ENCODE data around the gene UBE2J1.

UBE2J1 gene

DNA sequence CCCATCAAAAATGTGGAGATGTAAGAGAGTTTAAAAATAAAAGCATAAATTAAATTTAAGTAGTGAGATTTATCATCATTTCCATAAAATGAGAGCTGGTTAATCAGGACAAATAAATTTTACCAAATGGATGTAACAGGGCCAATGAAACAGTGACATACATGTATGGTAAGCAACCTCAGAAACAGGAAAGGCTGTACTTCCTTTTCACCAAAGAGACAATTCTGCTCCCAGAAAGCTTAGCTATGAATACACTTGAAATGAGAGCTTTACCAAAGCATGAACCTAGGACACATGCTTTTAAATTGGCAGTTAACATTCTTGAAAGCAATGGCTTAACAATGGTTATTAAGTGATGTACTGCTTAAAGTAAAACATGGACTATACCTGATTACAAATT lies 12.1 kb upstream of the UBE2J1 start:
- no peak for DNase-seq (ENCODE audit: low read depth)

DNA sequence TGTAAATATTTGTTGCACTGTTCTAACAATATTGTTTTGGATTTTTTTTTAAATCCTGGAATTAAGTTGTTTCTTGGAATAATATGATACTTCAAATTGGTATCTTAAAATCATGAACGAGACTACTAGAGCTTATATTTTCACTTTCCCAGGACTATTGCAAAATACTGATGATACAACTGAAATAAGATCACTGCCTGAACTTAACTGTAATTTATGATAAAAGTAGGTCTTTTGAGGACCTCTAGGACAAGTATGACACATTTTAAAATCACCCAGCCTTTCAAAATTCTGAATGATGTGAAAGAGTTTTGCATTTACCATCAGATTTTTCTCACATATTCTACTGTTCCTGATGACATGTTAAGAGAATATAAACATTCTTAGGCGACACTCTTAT lies 8.6 kb upstream of the UBE2J1 start:
- no peak for DNase-seq (ENCODE audit: low read depth)

DNA sequence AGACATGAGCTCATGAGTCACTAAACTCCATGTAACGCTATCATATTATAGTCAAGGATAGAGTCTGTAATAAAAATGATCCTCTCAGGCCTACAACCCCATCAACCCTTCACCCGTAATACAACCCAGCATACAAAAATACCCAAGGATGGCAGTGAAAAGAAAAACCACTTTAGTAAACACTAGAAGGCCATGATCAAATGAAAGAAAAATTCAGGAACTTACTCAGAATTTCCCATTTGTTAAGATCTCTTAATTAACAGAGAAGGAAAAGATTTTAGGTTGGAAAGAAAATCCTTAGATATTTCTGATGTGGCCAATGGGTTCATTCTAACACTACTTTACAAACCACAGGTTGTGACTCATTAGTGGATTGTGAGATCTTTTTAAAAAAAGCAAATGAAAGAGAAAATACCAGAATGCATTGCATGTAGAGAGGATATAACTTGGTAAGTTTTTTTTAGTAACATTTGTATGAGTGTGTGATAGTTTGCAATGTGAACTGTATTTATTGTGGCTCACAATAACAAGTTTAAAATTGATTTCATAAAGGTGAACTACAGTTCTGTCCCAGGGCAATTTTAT lies 8.0 kb upstream of the UBE2J1 start:
- DNase-seq (ENCODE audit: low read depth), result peak; percentile 66

DNA sequence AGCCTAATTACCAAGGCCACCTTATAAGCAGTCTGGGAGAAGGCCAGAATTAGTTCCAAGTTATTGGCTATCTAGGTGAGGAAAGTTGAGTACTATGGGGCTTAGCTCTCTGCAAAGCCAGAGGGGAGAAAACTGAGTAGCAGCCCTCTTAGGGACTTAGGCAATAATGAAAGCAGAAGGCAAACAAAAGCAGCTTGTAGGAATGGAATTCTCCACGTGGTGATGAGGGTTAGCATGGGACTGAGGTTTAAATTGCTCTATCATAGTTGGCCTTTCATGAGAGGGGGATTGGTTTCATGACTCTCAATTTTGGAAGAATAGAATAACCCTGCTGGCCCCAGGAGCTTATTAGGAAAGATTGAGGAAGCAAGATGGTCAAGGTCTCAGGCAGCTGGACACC lies 7.0 kb upstream of the UBE2J1 start:
- no peak for DNase-seq (ENCODE audit: low read depth)

DNA sequence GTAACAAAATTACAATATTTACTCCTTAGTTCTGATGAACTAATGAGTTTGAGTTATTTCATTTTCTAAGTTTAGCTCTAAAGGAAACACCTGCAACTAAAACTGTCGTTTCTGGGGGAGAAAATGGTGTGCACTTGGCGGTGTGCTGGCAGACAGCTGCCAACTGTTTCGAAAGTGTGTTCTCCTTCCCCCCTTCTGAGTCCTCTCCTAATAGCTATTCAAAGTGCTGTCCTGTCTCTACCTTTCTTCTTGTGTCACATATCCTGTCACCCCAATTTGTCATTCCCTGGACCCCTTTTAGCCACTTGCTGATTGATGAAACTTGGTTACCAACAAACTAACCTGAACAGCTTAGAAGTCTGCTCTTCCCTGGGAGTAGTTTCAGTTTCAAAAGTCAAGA lies 4.9 kb upstream of the UBE2J1 start:
- no peak for DNase-seq (ENCODE audit: low read depth)

DNA sequence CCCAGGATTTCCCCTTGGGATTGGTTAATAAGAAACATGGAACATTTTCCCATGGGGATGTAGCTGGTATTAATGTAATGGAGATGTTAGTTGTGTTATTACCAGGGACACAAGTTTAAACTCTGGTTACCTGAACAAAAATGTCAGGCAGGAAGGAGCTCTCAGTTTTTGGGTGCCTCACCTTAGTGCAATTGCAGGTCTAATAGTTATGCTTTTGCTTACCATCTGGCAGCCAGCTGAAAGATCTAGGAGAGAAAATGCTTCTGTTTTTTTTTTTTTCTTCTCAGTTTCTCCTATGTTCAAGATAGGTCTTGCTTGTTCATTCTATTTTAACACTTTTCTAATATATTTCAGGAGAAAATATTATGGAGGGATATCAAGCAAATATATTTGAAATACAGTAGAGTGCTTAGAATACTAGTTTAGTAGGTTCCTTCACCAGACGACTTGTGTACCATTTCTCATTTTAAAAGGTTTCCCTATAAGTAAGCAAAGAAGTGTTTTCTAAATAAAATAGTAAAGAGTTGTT lies 4.2 kb upstream of the UBE2J1 start:
- DNase-seq (ENCODE audit: low read depth), result no peak

DNA sequence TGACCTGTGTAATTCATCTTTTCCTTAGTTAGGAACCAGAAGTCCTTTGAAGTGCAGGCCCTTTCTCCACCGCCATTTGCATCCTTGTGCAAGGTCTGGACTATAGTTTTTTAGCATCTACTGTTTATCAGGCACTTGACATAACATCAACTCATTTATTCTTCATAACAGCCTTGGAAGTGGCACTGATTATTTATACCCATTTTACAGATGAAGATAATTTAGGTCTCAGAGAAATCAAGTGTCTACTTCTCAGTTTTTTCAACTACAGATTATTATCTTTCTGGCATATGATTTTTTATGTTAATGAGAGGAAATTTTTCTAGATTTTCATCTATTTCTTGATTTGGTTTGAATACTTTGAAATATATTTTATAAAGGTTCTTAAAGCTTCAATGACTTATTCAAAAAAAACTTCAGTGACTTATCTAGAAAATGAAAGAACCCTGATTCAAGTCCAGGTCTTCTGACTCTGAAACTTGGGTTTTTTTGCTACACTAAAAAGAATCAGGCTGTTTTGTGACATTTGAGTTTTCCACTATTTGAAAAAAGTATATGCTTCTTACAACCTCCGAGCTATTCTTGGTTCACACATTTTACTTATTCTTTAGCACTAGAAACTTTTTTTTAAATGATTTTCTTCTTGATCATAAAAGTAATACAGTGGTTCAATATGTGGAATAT lies 3.1 kb upstream of the UBE2J1 start:
- DNase-seq (ENCODE audit: low read depth), result no peak

DNA sequence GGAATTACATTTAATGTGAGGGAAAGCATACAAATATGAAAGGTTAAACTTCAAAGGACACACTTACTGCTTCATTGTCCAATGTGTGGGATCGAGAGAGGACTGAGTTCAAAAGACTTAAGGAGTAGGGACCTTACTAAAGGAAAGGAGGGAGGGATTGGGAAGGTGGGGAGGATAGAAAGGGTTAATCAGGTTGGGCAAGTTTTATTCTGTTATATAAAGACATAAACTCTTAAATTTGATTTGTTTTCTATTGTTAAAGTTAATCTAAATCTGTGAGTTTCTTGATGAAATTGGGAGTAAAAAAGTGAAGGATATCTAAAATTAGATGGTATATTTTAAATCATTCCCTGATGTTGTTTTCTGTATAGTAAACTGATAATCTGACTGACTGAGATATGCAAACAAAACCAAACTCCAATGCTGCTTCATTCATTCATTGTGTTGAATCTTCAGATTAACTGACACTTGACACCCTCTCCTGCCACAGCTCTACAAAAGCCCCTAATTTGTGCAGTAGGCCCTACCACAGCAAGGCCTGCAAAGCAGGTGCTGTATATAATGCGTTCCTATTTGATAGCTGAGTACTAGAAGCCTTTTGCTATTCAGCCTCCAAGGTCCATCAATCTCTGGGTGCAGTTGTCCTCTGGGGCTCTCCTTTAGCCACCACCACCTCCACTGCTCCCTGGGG lies 1.3 kb upstream of the UBE2J1 start:
- DNase-seq (ENCODE audit: low read depth), result no peak

DNA sequence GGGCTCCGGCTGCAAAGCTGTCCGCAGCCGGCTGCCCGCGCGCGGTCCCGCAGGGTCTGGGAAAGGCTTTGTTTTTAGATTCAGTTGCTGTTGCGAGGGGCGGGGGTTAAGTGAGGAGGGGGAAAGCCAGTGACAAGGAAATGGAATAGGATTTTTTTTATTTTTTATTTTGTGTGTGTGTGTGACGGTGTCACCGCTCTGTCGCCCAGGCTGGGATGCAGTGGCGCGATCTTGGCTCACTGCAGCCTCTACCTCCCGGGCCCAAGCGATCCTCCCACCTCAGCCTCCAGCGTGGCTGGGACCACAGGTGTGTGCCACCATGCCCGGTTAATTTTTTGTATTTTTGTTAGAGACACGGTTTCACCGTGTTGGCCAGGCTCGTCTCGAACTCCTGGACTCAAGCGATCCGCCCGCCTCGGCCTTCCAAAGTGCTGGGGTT lies 615 bp upstream of the UBE2J1 start:
- no peak for DNase-seq (ENCODE audit: low read depth)

DNA sequence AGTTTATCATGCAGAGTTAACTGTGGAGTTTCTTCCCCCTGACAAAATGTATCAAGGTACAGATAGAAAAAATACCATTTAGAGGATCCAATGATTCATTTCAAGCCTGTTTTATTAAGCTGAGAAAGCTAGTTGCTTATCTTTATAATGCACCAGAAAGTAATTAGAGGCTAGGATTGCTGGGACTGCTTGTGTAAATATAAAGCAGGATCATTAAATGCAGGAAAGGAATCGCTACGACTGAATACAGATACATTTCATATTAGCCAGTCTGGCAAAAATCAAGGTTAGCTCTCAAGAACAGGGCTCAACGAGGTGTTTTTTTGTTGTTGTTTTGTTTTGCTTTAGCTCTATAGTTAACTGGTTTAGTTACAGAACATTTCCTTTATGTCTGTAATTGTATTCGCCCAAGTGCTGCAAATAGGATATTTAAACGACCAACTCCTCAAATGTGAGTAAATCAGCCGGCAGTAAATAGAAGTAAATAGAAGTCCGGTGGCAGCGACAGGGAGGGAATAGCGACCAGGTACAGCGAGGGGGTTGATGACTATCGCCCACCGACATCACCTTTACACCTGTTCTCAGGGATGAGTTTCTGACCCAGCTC lies 748 bp downstream of the UBE2J1 start:
- no peak for DNase-seq (ENCODE audit: low read depth)

DNA sequence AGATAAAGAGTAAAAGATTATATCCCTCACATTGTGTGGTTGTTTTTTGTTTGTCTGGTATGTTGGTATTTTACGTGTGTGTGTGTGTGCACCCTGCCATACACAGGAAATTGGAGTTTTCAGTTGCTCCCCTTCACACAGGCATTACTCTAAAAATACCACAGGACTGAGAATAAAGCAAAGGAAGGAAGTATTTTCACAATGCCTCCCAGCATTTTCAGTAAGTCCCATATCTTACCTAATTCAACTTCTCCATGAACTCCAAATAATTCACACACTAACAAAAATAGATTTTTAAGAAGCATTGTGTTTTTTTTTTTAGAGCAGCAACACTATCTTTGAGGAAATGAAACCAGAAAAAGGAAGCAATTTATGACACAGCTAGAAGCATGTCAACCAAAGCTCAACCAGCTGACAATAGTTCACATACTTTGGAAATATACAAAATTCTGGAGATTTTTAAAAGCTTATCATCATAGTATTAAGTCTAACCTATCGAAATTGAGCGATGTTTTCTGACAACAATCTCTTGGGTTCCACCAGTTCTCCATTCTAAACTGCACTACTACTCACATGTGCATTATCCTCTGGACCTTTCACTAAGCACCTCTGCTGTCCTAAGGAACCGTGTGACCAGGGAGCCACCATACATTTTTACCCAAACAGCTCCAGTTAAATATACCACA lies 2.1 kb downstream of the UBE2J1 start:
- DNase-seq (ENCODE audit: low read depth), result peak; percentile 78

DNA sequence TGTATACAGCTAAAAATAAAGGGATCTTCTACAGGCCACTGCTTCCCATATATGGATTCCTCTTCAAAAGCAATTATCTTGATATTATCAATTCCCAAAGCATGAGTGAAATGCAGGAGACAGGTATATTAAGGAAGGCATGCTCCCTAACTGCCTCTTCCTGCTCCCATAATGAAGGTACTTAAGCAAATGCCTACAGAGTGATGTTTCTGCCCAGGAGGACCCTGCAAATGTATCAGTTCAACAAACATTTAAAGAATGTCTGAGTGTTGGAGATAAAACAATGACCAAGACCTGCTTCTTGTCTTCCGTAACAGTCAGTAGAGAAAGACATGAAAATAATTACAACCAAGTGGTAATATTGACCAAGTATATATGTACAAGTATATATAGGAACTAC lies 4.2 kb downstream of the UBE2J1 start:
- DNase-seq (ENCODE audit: low read depth), result peak; percentile 61

DNA sequence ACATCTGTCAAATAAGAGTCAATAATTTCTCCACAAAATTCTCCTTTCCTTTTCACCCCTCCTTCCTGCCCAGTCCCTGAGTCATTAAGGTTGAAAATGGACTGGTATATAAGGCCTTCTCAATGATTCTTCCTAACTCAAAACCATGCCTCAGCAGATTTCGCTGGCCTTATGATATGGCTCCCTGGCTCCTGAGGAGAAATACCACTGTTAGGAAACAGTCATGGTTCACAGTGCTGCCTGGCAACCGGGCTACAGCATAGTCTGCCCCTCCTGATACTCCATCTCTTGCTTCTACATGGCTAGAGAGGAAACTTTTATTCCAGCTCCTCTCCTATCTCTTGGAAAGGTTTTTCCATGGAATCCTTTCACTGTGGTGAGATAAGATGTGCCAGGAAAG lies 4.7 kb downstream of the UBE2J1 start:
- DNase-seq (ENCODE audit: low read depth), result peak; percentile 52

DNA sequence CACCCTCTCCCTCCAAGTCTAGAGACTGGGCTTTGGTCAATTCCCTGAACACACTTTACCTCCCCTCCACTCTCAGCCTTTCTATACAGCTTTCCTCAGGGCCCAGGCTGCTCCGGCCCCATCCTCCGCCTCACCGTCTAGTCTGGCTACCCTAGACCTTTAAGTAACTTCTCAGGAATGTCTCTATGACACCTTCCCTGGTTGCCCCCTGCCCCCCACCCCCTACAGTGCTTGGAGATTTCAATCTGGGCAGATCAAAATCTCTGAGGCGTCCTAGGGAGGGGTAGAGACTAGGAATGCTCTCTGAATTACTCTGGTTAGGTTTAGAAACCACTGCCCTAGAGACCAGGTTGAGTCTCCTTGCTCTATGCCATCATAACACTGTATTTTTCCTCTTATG lies 6.1 kb downstream of the UBE2J1 start:
- no peak for DNase-seq (ENCODE audit: low read depth)

DNA sequence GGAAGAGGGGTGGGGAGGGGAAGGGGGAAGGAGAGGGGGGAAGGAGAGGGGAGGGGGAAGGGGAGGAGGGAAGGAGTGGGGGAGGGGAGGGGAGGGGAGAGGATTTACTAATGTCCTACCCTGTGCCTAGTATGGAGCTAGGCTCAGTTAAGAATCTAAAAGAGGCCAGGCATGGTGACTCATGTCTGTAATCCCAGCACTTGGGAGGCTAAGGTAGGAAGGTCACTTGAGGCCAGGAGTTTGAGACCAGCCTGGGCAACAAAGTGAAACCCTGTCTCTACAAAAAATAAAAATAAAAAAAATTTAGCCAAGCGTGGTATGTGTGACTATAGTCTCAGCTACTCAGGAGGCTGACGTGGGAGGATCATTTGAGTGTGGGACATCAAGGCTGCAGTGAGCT lies 13.0 kb downstream of the UBE2J1 start:
- peak; percentile 12 for DNase-seq (ENCODE audit: low read depth)

DNA sequence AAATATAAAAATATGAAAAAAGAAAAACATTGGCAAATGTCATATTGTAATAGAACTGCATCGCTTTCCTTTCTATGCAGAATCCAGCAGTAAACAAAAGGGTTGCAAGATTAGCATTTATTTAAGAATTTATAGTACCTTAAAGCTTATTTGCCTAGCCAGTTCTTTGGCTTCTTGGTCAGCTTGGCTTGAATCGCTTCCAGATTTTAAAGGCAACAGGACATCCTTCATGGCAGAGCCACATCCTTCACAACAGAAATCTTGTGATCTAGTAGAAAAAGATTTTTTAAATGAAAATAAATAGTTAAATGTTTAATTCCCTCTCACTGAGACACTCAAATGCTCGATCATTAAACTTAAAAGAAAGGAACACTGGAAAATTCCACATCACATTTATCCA lies 17.4 kb downstream of the UBE2J1 start:
- no peak for DNase-seq (ENCODE audit: low read depth)

DNA sequence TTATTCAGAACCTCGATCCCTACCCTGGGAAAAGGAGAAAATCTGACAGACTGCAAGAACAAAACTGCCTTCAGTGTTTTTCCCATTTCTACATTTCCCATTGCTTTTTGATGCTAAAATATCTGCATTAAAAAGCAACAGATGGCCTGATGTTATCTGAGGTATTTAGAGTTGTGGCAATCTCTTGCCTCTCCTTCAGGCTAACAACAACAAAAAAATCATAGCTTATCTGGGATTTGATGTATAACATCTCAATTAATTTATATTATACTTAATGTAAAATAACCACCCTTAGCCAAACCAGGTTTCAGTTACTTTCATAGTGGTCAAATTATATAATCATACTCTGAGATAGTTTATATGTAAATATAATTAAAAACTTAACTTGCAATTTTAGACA lies 21.6 kb downstream of the UBE2J1 start:
- peak; percentile 36 for DNase-seq (ENCODE audit: low read depth)

DNA sequence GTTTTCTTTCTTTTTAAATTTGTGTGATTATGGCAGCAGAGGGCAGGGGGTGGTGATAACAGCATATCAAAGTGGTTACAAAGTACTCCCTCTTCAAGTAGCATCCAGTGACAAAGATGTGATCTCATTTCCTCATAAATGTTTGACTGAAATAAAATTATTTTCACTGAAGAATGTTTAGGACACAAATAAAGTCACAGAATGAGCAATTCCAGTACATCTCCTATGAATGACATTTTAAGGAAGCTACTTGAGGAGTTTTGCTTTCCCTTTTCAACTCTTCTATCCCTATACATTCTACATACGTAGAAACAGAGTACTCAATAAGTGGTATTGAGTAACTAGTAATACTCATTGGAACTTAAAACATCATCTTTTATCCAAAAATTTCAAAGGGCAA lies 23.5 kb downstream of the UBE2J1 start:
- DNase-seq (ENCODE audit: low read depth), result no peak

DNA sequence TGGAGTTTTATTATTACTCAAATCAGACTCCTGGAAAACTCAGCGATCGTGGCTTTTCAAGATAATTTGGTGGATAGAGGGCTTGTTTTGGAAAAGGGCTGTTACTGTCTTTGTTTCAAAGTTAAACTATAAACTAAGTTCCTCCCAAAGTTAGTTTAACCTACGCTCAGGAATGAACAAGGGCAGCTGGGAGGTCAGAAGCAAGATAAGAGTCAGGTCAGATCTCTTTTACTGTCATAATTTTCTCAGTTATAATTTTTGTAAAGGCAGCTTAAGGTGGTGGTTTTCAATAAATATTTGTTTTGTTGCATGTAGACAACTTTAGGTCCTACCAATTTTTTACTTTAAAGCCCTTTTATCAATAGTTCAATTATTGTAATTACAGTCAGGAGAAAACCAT lies 28.2 kb downstream of the UBE2J1 start:
- DNase-seq (ENCODE audit: low read depth), result no peak

DNA sequence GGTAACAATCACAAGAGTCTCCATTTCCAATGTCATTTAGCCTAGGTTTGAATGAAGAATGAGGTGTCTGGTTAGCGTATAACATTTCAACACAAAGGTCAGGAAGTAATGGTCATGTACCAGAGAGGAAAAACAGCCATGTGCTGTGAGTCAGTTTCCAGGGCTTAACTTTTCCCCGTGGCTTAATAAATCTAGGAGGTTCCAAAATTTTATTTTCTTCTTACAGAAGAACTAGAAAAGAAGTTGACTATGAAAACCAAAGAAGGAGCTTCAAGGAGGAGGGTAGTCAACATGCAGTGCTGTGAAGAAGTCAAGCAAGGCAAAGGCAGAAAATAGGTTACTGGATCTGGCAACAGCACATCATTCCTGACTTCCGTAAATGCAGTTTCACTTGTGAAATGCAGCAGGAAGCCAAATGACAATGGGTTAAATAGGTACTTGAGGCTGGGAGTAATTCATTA lies 29.0 kb downstream of the UBE2J1 start:
- peak; percentile 84 for DNase-seq (ENCODE audit: low read depth)

DNA sequence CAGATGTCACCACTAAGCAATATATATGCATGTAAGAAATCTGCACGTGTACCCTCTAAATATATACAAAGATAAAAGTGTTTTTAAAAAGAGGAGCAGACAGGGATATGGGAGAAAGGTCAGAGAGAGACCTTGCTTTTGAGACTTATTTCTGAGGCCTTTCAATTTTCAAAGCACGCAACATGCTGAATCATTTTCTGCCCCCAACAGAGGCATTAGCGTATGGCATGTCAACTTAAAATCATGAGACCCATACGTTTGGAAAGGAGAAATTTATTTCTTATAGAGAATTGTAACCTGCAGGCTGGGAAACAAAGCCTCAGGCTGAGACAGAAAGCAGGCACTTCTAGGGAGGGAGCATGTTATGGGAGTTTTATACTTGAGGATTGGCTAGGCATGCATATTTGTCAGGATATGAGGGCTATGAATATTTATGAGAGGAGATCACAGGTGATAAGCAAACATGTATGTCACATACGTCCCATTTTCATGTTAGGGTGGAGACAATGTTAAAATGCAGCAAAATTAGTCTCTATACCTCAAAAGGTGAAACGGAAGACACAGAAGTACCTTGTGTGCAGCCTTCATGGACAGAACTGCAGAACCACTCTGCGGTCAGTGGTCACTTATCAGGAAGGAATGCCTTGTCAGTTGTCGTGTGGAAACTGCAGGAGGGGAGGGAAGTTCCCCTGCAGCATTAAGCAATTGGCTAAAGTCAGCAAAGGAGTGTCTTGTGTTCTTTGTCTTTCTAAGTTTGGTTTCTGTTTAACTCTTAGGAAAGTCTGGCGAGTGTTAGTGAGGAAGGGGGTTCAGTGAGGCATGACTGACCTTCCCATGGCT lies 31.2 kb downstream of the UBE2J1 start:
- DNase-seq (ENCODE audit: low read depth), result peak; percentile 37

Data from amniotic epithelial cell (primary cell).